GM12865 (cell line): ENCODE measurements around the gene RNF123.
A peak's percentile ranks its signal among the peaks of the same experiment; 100 is the strongest.
"Not testable (repeated sequence)": the region's sequence is repeated elsewhere in the genome, so short reads cannot be mapped to it uniquely, and the experiment has no call there.

Experiments
- DNase-seq: peaks from one replicate; pipeline ENCODE4 v3.0.0; 2010; ENCODE audit warnings: low read depth
- H3K4me3 ChIP-seq: 2 replicates; pipeline ENCODE4 v1.5.1; 2011; ENCODE audit warnings: mild to moderate bottlenecking, low read depth, low read length, control low read depth
- TF ChIP-seq, protein P1 (sequence below): IDR thresholded peaks from 2 replicates; pipeline ENCODE4 v1.5.1; 2011; ENCODE audit warnings: low read length, control low read depth, low read depth, inconsistent platforms; ENCODE audit not compliant: insufficient read depth; ENCODE audit errors: missing control alignments

Gene RNF123

DNA sequence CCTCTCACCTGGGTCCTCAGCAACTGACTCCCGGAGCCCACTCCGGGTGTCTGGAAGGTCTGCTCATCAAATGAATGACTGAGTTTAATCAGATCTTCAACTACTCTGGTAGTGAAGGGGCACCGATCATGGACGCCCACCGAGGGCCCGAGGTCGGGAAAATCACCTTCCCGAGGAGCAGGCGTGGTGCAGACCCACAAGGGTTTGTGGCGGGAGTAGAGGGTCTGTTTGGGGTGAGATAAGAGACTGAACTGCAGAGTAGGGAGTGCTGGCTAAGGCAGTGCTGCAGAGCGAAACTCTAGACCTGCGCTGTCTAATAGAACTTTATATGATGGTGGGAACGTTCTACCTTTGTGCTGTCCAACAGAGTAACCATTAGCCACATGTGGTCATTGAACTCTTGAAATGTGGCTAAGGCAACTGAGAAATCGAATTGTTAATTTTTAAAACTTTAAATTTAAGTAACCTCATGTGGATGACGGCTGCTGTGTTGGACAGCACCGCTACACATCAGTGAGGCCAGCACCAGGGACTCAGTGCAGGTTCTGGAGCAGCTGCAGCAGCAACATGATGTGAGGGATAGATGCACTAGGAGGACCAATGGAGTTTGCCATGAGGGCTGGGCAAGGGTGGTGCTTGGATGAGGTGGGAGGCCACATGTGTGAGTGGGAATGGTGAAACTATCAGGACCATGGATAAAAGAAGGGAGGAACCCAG is 709 bp downstream of the RNF123 start:
- not testable (repeated sequence) for DNase-seq
- H3K4me3 ChIP-seq = peak overlapping the region; percentile 94

DNA sequence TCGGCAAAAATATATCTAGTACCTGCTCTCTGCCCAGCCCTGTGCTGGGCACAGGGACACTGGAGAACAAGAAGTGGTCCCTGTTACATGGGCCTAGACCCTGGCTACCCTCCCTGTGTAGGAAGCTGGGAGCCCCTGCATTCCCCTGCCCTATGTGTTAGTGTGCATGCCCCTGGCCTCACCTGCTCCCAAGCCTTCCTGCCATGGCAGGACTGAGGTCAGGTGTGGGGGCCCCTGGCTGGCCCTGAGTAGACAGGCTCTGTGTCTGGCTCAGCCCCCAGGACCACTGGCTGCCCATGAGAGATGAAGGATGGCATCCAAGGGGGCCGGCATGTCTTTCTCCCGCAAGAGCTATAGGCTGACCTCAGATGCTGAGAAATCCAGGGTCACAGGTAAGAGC is 1.5 kb downstream of the RNF123 start:
- not testable (repeated sequence) for H3K4me3 ChIP-seq, DNase-seq

DNA sequence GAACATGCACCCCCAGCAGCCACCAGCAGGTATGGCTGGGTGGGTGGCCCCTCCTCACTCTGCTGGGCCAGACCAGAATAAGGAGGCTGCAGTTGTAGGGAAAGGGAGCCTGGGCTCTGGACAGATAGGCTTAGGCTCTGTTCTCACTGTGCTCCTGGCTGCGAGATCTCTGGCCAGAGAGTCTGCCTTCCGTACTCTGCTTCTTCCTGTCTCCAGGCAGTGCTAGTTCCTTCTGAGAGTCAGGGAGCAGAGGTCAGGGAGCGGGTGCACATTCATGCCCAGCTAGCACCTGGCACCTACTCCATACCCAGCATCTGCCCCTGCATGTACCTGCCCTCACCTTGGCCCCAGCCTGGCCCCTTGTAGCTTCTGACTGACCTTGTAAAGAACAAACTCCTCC is 2.1 kb downstream of the RNF123 start:
- not testable (repeated sequence) for DNase-seq, H3K4me3 ChIP-seq

DNA sequence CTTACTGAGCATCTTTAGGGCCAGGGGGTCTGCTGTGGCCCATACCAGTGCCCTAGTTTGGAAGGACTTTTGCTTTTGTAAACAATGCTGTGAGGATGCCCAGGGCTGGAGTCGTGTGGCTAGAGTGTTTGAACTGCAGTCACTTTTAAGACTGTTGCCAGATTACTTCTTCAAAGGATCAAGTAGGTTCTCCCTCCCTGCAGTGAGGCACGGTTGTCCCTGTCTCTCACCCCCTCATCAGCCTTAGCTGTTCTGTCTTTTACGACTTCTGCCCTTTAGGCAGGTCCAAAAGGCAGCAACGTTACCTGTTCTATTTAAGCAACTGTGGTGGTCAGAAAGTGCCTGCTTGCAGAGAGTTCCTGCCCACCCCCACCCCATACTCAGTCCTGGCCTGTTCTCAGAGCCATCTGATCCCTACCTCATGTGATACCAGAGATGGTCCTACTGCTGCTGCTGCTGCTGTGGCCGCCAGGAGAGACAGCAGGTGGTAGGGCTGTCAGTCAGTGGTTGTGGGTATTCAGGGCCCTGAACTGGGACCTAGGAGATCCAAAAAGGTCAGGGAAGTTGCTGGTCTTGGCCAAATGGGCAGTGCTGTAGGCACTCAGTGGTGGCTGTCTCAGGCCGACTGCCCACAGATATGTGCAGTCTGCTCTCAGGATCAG is 5.2 kb downstream of the RNF123 start:
- not testable (repeated sequence) for DNase-seq, H3K4me3 ChIP-seq

DNA sequence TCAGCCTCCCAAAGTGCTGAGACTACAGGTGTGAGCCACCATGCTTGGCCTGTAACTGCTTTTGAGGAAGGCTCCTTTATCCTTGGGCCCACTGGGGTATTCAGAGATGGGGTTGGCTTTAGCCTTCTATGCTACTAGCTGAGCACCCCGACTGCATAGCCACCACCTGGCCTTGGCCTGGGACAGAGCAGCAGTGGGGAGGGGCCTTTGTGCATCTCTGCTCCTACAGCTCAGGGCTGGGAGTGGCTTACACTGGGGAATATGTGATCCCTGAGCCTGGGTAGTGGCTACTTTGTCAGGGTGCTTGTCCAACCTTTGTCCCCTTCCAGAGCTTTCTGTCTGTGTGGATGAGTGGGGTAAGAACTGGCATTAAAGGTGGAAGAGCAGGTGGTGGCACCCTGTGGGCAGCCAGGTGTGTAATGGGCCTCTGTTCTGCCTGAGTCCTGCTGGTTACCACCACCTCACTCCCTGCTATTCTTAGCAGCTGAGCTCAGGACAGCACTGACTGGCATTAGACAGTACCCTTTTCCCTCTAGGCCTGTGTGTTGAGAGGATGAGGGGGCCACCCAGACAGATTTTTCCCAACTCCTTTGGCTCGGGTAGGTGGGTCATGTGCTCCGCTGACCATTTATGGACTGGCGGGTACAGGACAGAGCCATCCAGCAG is 6.1 kb downstream of the RNF123 start:
- H3K4me3 ChIP-seq, DNase-seq: not testable (repeated sequence)

DNA sequence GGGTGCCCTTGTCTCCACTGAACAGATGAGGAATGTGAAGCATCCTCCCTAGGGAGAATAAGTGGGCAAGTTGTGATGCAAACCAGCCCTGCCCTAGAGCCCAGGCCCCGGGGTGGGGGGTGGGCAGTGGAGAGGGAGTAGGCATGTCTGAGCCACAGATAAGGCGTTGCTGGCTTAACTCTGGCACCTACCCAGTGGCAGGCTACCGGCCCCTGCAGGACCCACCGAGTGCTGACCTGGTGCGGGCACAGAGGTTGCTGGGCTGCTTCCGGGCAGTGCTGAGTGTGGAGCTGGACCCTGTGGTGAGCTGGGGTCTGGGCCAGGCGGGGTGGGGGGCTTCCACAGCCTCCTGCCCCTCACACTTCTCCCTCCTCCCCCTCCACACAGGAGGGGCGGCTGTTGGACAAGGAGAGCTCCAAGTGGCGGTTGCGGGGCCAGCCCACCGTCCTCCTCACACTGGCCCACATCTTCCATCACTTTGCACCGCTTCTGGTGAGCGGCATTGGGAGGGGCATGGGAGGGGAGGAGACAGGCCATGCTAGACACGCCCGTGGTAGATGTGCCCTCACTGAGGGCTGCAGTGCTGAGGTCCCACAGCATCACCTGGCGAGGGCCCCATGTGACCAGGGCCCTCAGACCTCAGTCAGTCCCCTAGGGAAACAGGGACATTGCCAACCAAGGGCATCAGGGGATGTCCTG is 10.1 kb downstream of the RNF123 start:
- TF ChIP-seq, protein P1, sequence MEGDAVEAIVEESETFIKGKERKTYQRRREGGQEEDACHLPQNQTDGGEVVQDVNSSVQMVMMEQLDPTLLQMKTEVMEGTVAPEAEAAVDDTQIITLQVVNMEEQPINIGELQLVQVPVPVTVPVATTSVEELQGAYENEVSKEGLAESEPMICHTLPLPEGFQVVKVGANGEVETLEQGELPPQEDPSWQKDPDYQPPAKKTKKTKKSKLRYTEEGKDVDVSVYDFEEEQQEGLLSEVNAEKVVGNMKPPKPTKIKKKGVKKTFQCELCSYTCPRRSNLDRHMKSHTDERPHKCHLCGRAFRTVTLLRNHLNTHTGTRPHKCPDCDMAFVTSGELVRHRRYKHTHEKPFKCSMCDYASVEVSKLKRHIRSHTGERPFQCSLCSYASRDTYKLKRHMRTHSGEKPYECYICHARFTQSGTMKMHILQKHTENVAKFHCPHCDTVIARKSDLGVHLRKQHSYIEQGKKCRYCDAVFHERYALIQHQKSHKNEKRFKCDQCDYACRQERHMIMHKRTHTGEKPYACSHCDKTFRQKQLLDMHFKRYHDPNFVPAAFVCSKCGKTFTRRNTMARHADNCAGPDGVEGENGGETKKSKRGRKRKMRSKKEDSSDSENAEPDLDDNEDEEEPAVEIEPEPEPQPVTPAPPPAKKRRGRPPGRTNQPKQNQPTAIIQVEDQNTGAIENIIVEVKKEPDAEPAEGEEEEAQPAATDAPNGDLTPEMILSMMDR = no peak
- no peak overlapping the region for H3K4me3 ChIP-seq
- DNase-seq = no peak

DNA sequence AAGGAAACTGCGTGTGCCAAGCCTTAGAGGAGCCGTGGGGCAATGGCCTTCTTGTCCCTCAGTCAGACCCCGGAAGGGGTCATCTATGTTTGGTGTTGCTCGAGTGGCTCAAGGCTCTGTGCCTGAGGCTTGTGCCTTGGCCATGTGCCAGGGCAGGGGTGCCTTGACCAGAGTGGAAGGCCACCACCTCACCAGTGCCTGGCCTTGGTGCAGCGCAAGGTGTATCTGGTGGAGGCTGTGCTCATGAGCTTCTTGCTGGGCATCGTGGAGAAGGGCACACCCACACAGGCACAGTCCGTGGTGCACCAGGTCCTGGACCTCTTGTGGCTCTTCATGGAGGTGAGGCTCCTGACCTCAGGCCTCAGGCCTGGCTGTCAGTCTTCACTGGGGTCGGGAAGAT is 10.7 kb downstream of the RNF123 start:
- no peak overlapping the region for H3K4me3 ChIP-seq
- TF ChIP-seq, protein P1 = no peak

DNA sequence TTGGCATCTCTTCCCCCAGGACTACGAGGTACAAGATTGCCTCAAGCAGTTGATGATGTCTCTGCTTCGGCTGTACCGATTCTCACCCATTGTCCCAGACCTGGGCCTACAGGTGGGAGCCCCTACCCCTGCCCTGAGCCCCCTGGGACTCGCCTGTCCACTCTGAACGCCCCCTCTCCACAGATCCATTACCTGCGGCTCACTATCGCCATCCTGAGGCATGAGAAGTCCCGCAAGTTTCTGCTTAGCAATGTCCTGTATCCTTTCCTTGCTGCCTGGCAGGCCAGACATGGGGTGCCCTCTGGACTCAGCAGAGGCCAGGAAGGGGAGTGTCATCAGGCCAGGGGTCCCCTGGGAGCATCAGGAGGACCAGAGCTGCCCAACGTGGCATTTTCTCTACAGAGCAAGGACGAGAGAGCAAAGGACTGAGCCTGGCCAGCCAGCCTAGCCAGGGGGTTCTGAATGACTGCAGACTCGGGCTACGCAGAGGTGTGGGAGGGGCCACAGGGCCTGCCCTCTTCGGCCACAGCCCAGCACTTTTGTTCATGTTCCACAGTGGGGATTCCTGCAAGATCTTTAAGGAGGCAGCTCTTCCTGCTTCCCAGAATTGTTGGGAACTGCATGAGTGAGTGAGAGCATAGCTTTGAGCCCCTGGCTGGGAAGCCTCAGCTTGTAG is 11.2 kb downstream of the RNF123 start:
- H3K4me3 ChIP-seq = no peak overlapping the region
- no peak for DNase-seq
- TF ChIP-seq, protein P1 = no peak

More for the DNA sequence above, 10.7 kb downstream of the RNF123 start:
- DNase-seq = no peak

DNA sequence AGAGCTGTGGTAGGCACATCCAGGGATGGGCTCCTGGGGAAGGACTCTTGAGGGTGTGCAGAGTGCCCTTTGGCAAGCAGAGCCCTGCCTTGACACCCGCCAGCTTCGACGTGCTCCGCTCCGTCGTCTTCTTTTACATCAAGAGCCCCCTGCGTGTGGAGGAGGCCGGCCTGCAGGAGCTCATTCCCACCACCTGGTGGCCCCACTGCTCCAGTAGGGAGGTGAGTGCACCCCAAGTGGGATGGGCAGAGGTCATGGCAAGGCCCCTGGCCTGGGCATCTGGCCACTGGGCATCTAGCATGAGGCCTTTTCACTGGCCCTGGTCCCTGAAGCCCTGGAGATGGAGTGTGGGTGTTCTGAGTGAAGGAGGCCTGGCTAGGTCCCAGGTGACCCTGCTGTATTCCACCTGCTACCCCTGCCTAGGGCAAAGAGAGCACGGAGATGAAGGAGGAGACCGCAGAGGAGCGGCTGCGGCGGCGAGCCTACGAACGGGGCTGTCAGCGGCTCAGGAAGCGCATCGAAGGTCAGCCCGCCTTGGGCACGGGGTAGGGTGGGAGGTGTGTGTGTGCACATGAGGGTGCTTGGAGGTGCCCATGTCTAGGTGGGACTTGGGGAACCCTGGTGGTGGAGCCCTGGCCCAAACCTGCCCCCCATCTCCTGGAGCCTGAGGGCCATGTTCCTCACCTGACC is 12.2 kb downstream of the RNF123 start:
- DNase-seq = no peak
- TF ChIP-seq, protein P1 = peak; percentile 31
- H3K4me3 ChIP-seq = no peak overlapping the region
